Fibroblast of lung (primary cell): ENCODE results near the gene ERBB4.

ENCODE experiments used
- CTCF ChIP-seq, 2 donors: IDR thresholded peaks in 1 of 2; conservative IDR thresholded peaks in 1 of 2; 1 replicate in 1 of 2; 2 replicates in 1 of 2; pipeline ENCODE4 v1.5.1; 2011 to 2012; ENCODE audit warnings: low read length in 2 of 2, control low read depth in 1 of 2, inconsistent platforms in 1 of 2, low read depth in 1 of 2, mild to moderate bottlenecking in 1 of 2
- EZH2 ChIP-seq: IDR thresholded peaks from 2 replicates; pipeline ENCODE4 v1.5.1; 2012; ENCODE audit warnings: low read length, control low read depth, mild to moderate bottlenecking; ENCODE audit errors: missing control alignments

GRCh38 chr2:211468217-211468616, 1070.4 kb downstream of the ERBB4 start:
- no peak for TF ChIP-seq CTCF (conservative IDR thresholded peaks at IDR 0.05 in 1 of 2, IDR thresholded peaks at IDR 0.05 in 1 of 2; ENCODE audit: low read depth in 1 of 2, low read length in 2 of 2)
- no peak for TF ChIP-seq EZH2
